NCI-H510A treated with DMSO at 0.1 percent for 48 hours (cell line): Measurements from ENCODE around the gene LIN7C.

Source experiments
- DNase-seq: peaks from one replicate; lab custom pipeline; 2025; lab: John Stamatoyannopoulos, UW

Gene LIN7C

DNA sequence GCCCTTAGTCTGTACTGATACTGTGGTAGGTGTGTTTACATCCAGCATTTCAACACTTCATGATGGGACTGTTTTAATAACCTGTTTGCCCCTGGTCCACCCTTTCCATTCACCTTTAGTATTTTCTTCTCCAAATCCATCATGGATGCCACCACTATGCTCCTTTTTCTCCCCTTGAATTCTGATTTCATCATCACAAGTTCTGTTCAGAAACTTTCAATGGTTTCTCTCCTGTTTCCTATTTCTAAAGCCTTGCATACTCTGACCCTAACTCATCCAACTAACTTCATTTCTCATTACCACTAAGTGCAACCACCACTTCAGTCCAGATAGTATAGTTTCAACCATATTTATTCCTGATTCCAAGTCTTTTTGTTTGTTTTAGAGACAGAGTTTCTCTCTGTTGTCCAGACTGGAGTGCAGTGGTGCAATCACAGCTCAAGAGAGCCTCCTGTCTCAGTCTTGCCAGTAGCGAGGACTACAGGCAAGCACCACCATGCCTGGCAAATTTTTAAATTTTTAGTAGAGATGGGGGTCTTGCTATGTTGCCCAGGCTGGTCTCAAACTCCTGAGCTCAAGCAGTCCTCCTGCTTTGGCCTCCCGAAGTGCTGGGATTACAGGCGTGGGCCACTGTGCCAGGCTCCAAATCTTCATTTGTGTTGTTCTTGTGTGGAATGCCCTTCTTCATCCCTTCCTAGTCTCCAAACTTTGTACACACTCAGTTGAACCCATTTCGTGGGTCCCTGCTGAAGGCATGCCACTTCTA, 1.2 kb upstream of the LIN7C start:
- no peak for DNase-seq

DNA sequence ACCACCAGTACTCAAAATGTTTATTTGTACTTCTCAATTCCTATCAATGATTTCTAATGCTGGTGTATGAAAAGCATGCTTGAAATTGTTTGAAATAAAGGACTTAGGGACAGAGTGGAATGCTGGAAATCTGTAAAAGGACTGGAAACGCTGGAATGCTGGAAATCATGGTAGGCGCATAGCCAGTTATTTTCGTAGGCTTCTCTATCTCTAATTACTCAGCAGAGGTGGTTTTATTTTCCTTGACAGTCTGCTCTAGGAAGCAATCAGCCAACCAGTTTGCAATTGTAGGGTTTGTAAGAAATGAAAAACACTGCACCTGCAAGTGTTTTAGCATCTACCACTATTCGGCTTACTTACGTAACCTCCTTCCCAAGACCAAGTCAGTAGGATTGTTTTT, 788 bp downstream of the LIN7C start:
- DNase-seq, result no peak

DNA sequence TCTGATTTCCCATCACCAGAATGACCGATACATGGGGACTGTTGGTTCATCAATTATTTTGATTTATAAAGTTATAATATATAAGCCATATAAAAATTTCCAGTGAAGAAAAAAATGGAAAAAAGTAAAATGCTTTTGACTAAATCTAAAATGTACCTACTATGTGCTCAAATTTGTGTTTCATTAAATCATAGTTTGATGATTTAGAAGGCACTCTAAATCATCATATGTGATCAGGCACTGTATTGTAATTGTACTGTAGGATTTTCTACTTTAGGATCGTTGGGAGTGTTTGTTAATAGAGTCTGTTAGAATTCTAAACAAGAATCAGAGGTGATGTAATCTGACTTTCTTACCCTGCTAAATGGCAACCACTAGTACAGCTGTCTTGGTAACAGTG, 2.4 kb downstream of the LIN7C start:
- DNase-seq, result no peak

- no peak for DNase-seq
Observed at GRCh38 chr11:27501100-27501499, 5.5 kb downstream of the LIN7C start.

DNA sequence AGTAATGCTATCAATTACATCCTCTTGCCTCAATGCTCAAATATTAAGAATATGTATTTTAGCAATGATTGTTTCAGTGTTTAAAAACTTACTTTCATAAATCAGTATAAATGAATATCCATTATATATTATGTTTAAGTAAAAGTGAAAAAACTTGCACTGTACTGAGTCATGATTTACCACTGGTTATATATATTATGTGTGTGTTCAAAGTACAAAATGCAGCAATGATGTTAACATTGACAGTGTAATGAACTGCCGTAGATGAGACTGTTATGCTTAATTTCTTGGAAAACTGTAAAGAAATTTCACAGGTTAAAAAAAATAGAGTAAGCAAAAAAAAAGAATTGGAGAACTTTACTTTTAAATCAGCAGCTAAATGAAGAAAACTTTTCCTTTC, 8.7 kb downstream of the LIN7C start:
- no peak for DNase-seq

- DNase-seq, result peak; percentile 26
Observed at GRCh38 chr11:27497284-27497866, 9.2 kb downstream of the LIN7C start.

DNA sequence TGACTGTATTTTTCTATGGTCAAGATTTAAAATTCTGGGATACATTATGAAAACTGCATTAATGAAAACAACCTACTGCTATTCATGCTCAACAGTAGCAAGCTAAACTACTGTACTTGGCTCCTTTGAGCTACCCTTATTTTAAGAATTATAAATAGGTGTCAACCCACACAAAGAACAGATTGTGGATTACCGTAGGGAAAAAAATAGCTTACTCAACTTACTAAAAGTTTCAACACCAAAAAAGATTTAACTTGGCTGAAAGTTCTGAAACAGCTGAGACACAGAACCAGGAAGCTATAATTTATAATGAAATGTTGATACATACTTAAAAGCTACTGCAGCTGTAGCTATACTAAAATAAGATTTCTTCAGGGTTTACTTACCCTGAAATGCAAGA, 10.1 kb downstream of the LIN7C start:
- no peak for DNase-seq

GRCh38 chr11:27495710-27496300, 10.8 kb downstream of the LIN7C start:
- no peak for DNase-seq

DNA sequence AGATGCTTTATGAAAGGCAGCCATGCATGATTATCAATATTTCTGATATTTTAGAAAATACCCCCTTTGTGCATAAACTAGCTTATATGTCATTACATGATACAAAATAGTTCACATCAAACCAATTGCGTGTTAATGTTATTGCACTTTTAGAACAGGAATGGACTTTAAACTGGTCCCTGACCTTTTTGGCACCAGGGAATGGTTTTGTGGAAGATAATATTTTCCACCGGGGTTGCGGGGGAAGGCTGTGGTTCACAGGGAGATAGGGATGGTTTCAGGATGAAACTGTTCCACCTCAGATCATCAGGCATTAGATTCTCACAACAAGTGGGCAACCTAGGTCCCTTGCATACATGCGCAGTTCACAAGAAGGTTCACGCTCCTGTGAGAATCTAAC, 17.5 kb downstream of the LIN7C start:
- no peak for DNase-seq

- DNase-seq, result no peak
Observed at GRCh38 chr11:27487706-27488105, 18.9 kb downstream of the LIN7C start.

DNA sequence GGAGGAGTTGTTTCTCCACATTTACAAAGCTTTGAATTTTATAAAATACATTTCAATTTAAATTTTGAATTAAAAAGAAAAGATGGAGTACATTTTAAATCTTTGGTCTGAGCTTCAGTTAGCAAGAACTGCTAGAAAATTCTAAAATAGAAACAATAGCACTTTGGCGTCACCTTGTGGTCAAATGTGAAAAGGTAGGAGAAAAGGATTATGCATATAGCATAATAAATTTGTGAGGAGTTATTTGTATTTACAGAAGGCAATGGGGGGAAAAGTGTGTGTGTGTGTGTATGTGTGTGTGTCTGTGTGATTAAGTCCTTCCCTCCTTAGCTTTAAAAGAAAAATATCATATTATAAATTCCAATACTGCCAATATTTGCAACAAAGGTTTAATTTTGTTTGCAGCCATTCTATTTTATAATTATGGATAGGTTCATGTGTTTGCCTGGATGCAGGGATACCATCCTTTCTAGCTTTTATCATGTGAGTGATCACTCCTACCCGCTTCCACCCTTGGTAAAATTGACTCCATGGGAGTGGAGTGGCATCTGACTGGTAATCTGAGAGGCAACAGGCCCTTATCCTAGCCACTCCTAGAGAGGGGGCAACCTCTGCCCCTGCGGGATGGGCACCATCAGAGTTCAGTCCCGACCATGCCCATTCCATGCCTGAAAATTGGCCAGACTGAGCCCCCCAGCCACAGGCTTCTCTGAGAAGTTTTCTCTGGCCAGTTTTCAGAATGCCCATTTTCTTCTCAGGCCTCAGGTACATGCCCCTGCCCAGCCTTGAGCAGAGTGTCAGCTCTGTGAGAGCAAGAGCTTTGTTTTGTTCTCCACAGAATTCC, 20.4 kb downstream of the LIN7C start:
- peak; percentile 61 for DNase-seq

- DNase-seq, result no peak
Observed at GRCh38 chr11:27482793-27483192, 23.8 kb downstream of the LIN7C start.

DNA sequence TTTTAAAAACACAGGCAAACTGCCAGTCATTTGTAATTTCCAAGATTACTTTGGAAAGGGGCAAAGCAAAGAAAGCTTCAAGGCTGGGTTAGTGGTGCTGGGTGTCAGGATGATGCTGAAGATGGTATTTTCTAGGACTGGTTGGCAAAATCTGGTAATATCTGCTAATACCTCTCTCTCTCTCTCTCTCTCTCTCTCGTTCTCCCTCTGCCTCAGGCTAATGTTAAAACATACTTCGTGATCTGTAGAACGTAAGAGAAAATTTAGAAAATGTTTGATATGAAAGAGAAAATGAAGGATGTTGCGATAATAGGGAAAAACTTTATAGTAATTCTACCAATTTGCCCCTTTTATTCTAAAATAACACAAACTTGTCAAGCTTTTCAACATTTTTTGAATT, 24.6 kb downstream of the LIN7C start:
- DNase-seq, result no peak

DNA sequence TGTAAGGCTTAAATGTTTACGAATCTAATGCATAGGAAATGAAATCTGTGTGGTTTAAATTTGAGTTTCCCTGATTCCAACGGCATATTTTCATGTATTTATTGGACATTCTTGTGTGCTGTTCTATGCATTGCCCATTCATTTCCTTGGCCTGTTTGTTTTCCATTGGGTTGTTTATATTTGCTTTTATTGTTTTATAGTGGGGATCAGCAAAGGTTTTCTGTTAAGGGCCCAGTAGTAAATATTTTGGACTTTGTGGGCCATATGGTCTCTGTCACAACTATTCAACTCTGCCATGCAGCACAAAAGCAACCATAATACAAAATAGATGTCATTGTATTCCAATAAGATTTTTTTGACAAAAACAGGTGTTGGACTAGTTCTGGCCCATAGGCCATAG, 28.7 kb downstream of the LIN7C start:
- no peak for DNase-seq

GRCh38 chr11:27477243-27477642, 29.3 kb downstream of the LIN7C start:
- no peak for DNase-seq

DNA sequence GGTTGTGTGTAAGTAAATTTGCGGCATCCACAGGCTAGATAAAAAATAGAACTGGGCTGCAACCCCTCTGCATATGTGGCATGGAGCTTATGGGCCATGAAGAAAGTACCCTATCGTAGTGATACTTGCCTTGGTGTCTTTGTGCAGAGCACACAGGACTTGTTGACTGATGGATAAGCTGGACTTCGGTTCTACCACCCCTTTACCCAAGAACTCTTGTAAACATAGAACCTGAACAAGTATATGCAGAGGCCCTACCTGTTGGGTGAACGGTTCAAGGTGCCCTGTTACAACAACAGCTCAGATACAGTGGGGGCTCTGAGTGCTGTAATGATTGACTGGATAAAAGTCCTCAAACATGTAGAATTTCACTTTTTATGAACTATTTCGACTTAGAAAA, 30.9 kb downstream of the LIN7C start:
- no peak for DNase-seq

DNA sequence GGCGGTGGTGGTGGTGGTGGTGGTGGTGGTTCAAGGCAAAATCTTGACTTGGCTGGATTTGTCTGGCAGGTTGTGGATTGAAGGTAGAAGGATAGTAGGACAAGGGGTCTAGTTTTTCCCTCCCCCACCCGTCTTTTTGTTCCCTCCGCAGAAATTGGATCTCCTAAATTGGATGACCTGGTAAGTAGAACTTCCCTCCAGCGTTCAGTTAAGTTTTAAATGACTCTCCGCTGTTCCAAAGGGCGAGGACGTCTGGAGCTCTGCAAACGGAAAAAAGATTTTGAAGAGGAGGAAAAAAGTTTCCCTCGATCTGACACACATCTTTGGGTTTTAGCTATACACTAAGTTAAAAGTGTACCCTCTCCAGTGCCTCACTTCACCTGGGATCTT, 33.6 kb downstream of the LIN7C start:
- peak; percentile 62 for DNase-seq

GRCh38 chr11:27472398-27473016, 34.1 kb downstream of the LIN7C start, which contains the start of gene LGR4:
LGR4 (minus strand) TSS chr11:27472790; CDS start chr11:27472302, 488 bp downstream.
- peak; percentile 93 for DNase-seq

- no peak for DNase-seq
Observed at GRCh38 chr11:27471589-27472397, 34.8 kb downstream of the LIN7C start.

DNA sequence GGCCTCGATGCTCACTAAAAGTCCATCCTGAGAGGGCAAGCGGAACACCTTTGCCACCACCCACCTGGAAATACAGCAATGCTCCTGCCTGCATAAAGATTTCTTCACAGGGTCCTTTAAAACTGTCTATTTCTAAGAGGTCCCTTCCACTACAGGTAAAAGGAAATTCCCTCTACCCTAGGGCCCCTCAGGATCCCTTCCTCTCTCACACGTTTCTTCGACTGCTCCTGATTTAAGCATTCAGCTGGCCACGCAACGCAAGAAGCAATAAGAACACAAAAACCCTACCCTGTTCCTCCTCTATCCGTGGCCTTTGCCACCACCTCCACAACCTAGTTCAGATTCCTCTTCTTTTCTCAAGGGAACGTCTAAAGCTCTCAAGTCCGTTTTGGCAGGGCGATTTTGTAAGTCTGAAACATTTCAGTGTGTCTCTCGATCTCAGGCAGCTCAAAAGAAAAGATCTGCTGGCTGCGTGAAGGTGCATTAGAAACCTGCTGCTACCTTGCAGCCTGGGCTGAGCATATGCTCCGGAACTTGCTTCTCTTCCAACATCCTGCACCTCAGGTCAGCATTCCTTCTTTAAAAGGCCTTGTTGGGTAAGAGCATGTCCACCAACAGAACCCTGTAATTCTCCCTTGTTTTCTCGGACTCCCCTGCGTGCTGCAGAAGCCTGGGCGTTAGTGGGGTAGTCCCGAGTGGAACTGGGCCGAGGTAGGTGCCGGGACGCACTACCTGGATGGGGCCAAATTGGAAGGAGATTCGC, 35.6 kb downstream of the LIN7C start:
- DNase-seq, result no peak
